H1 (cell line): Measurements from ENCODE around the gene TNS1.

Experiments
- CREB1 ChIP-seq: IDR thresholded peaks from 2 replicates; pipeline ENCODE4 v1.6.1; 2012; ENCODE audit warnings: inconsistent platforms
- POLR2AphosphoS5 ChIP-seq: IDR thresholded peaks from 2 replicates; pipeline ENCODE4 v1.6.1; 2011; ENCODE audit warnings: low read depth, low read length
- TF ChIP-seq, protein P1 (sequence below), 3 experiments: IDR thresholded peaks; 1 replicate in 2 of 3; 2 replicates in 1 of 3; pipeline versions ENCODE4 v1.5.1 to v1.6.1; 2011; ENCODE audit warnings: low read length in 3 of 3, mild to moderate bottlenecking in 3 of 3, inconsistent platforms in 2 of 3, low read depth in 1 of 3, moderate library complexity in 1 of 3; ENCODE audit not compliant: insufficient read depth in 1 of 3; ENCODE audit errors: control extremely low read depth in 1 of 3
- TF ChIP-seq, protein P2 (sequence below): IDR thresholded peaks from 2 replicates; pipeline ENCODE4 v1.6.1; 2011; ENCODE audit warnings: low read length, improper control_type of control experiment

DNA sequence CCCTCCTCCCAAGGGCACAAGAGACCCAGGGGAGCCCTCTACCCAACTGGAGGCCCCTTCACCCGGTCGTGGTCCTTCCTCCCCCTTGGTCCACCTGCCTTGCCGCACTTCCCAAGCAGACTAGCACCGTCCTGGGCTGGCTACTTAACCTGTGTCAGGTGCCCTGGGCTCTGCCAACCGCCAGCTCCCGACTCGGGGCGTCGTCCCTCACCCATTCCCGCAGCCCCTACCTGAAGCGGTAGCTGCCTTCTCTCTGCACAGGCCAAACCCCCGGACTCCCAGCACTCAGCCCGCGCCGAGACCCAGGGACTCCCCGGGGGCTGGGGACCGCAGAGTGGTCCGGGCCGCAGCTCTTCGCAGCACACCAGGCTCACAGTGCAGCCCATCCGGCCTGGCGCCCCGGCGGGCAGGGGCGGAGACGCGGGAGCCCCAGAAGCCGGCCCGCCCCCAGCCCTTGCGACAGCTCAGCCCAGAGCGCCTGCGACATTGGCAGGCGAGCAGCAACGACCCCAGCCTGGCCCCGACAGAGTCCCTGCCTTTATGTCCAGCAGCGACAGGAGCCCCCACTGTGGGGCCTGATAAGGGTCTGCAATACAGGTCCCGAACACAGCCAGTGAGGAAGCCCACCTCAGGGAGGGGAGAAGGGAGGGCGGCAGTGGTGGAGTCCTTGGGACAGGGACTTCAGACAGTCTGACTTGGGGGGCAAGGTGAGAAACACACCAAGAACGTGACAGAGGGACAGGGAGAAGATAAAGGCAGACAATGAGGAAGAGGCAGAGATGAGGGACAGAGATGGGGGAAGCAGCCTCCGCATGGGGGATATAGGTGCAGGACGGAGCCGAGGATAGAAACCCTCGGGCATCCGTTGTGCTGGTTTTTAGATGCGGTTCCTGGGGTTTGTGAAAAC is 31.0 kb upstream of the TNS1 start:
- TF ChIP-seq, protein P1, sequence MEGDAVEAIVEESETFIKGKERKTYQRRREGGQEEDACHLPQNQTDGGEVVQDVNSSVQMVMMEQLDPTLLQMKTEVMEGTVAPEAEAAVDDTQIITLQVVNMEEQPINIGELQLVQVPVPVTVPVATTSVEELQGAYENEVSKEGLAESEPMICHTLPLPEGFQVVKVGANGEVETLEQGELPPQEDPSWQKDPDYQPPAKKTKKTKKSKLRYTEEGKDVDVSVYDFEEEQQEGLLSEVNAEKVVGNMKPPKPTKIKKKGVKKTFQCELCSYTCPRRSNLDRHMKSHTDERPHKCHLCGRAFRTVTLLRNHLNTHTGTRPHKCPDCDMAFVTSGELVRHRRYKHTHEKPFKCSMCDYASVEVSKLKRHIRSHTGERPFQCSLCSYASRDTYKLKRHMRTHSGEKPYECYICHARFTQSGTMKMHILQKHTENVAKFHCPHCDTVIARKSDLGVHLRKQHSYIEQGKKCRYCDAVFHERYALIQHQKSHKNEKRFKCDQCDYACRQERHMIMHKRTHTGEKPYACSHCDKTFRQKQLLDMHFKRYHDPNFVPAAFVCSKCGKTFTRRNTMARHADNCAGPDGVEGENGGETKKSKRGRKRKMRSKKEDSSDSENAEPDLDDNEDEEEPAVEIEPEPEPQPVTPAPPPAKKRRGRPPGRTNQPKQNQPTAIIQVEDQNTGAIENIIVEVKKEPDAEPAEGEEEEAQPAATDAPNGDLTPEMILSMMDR (IDR thresholded peaks at IDR 0.05; ENCODE audit: control extremely low read depth in 1 of 3, insufficient read depth in 1 of 3, low read depth in 1 of 3, low read length in 3 of 3), result no peak
- TF ChIP-seq POLR2AphosphoS5 (no peak), CREB1 (no peak)
- TF ChIP-seq, protein P2, sequence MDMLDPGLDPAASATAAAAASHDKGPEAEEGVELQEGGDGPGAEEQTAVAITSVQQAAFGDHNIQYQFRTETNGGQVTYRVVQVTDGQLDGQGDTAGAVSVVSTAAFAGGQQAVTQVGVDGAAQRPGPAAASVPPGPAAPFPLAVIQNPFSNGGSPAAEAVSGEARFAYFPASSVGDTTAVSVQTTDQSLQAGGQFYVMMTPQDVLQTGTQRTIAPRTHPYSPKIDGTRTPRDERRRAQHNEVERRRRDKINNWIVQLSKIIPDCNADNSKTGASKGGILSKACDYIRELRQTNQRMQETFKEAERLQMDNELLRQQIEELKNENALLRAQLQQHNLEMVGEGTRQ, result no peak
